NCI-H69 (cell line): ENCODE measurements around the gene MCF2L2.

Source experiments
- DNase-seq: peaks from one replicate; lab custom pipeline; 2025; lab: John Stamatoyannopoulos, UW

The MCF2L2 gene

GRCh38 chr3:183369627-183370026 lies 58.8 kb downstream of the MCF2L2 start:
- DNase-seq: no peak

GRCh38 chr3:183369117-183369516 lies 59.3 kb downstream of the MCF2L2 start:
- DNase-seq: no peak

DNA sequence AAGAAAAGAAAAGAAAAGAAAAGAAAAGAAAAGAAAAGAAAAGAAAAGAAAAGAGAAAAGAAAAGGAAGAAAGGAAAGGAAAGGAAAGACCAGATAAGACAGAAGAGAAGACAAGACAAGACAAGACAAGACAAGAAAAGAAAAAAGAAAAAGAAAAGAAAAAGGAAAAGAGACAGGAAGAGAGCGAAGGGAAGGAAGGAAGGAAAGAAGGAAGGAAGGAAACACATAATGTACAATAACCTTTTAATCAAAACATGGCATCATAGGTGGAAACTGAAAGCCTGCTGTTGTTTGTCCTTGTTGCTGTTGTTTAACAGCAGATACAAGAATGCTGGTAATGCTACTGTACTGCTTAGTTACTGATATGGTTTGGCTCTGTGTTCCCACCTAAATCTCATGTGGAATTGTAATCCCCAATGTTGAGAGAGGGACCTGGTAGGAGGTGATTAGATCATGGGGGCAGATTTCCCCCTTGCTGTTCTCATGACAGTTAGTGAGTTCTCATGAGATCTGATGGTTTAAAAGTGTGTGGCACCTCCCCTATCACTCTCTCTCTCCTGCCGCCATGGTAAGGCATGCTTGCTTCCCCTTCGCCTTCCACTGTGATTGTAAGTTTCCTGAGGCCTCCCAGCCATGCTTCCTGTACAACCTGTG lies 67.3 kb downstream of the MCF2L2 start:
- no peak for DNase-seq

- no peak for DNase-seq
Observed at GRCh38 chr3:183359036-183359435, 69.4 kb downstream of the MCF2L2 start.

GRCh38 chr3:183357564-183358079 lies 70.8 kb downstream of the MCF2L2 start:
- no peak for DNase-seq

GRCh38 chr3:183356920-183357319 lies 71.5 kb downstream of the MCF2L2 start:
- DNase-seq: no peak

GRCh38 chr3:183354874-183355273 lies 73.5 kb downstream of the MCF2L2 start:
- DNase-seq: no peak

DNA sequence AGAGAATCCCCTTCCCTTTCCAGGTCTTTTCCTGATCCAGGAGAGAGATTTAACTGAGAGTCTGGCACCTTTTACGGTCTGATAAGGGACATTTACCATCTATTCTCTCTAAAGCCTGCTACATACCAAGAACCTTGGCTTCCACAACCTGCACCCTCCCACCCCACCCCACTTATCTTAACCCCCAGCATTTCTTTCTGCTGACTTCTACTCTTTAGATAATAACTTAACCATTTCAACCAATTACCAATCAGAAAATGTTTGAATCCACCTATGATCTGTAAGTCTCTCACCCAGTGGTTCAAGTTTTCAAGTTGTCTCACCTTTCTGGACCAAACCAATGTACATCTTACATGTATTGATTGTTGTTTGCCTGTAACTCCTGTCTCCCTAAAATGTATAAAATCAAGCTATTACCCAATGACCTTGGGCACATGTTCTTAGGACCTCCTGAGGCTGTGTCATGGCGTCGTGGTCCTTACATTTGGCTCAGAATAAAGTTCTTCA lies 74.0 kb downstream of the MCF2L2 start:
- DNase-seq: no peak

GRCh38 chr3:183353421-183353820 lies 75.0 kb downstream of the MCF2L2 start:
- no peak for DNase-seq

DNA sequence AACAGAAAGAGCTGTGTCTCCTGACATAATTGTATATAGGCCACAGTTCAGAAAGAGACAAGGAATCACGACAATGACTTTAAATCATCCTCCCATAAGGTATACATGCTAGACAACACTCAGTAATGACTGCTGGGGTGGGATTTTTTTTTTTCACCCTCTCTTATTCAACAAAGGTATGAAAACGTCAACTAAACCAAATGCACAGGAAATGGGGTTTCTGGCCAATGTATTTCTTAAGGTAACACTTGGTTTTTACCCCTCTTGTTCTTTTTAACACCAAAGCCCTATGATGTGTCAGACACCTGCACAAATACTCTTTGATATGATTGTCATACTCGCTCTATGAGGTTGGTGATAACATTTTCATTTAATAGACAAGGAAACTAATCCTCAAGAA lies 78.3 kb downstream of the MCF2L2 start:
- DNase-seq: no peak

DNA sequence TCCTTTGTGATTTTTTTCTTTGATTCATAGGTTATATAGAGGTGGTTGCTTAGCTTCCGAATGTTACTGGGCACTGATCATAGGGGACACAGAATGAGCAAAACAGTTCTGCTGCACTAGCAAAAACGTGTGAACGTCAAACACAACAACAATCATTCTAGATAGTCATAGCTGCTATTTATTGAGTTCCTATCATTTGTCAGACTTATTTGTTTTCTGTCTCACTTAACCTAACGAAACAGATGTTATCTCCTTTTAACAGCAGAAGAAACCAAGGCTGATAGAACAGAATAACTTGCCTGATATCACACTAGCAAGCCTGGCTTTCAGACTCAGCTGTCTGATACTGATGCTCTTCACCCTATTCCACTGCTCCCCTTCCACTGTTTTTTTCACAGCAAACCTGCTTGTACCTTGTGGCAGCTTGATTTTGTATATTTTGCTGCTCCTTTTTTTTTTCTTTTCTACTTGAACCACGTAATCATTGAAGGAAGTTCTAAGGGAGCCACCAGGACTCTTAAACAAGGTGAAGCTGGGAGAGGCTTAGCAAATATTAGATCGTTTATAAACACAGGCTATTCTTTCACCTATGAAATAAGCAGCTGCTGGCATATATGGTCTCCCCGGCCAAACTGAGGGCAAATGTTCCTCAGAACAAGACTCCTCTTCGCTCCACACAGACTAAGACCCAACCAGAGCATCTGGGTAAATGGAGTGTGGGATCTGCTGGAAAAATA lies 78.8 kb downstream of the MCF2L2 start:
- DNase-seq: peak; percentile 15

GRCh38 chr3:183342824-183343223 lies 85.6 kb downstream of the MCF2L2 start:
- DNase-seq: no peak

DNA sequence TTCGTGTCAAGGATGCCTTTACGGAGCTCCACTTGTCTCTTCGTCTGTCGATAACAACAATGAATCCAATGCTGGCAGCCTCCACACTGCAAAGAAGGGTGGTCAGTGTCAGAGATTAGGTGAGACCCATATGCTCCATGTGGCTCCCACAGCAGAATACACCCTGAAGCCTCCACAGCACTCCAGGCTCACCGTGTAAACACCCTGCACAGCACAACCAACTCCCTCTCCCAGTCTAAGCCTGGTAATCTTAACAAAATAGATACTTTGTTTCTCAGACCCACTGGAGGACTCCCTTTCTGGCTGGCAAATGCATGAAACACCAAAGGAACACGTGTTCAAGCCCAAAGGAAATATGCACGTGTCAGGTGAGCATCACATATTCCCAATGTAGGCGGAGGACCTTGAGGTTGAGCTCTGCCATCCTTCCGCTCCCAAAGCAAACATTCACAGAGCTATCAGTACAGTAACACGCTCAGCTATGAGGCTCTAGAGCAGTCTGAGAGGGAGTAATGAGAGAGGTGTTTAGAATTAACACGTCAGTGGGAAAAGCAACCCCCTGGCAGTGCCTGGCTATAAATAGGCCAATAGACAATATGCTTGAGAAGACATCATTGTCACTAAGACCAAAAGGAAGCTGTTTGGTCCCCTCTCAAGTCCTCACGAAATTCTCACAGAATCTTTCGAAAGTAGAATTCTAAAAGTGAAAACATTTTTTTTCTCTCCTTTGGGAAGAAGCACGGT lies 86.7 kb downstream of the MCF2L2 start:
- no peak for DNase-seq

DNA sequence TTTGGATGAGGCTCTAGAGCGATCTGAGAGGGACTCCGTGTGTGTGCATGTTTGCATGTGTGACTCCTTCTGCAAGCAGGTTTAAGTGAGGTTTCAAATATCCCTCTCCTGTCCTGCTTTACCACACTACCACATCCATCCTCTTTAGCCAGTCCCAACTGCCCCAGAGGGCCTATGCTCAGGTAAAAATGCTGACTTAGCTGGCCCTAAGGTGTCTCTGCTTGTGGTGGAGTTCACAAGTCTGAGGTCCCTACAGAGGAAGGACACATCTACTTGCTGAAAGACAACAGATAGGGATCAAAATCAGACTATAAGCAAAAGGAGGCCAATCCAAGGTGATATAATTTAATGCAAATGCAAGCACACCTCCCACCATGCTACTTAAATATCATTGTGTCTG lies 88.2 kb downstream of the MCF2L2 start:
- no peak for DNase-seq

DNA sequence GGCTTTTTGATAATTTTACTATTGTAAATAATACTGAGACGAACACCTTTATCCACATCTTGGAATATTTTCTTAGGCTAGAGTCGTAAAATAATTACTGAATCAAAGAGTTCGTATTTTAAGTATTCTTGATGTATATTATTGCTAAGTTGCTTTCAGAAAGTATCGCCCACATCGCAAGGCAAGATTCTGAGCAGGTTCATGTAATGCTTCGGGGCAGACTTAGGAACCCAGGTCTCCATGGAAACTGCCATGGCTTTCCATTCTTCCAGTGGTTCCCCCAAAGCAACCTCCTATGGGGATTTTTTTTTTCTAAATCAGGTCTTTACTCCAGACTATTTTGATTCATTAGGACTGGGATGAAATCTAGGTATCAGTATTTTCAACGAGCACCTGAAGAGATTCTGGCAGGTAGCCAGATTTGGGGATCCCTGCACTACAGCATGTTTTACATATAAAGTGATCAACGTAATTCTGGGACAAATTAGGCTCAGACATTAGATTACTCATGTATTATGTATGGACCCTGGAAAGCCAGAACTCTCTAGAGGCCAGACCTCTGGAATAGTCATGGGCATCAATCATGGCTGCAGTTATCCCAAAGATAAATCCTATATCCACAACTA lies 88.8 kb downstream of the MCF2L2 start:
- peak; percentile 28 for DNase-seq

GRCh38 chr3:183338520-183338919 lies 89.9 kb downstream of the MCF2L2 start:
- DNase-seq: no peak

DNA sequence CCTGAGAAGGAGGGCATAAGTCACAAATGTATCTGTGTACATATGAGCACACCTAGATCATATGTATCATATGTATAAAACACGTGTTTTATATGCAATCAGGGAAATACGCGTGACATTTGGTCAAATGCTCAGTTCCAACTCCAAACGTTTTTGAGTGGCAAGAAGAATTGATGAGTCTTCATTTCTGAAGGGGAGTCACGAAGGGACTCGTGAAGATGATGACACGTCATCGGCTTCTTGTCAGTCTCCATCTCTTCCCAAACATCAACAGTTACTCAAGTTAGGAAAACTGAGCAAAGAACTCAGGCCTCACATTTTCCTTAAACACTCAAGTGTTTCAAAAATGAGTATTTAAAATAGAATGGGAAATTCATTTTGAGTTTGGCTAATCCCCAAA lies 95.9 kb downstream of the MCF2L2 start:
- no peak for DNase-seq

GRCh38 chr3:183331498-183331897 lies 96.9 kb downstream of the MCF2L2 start:
- DNase-seq: no peak

DNA sequence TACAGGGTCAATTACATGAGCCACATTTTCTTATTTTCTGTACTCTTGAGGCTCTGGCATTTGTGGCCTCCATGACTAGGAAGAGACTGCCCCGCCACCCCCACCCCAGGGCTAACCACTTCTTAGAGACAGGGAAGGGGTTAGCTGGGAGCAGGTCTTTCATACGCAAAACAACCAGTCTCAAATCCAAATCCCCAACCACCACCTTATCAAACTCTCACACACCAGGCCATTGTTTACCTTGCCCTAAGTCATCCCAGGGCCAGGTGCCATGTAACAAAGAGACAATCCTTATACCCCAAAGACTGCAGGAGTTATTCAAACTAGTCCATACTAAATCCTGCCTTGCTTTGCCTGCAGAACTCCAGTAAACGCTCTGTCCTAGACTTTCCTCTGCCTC lies 97.5 kb downstream of the MCF2L2 start:
- no peak for DNase-seq

- DNase-seq: no peak
Observed at GRCh38 chr3:183329543-183329942, 98.9 kb downstream of the MCF2L2 start.

DNA sequence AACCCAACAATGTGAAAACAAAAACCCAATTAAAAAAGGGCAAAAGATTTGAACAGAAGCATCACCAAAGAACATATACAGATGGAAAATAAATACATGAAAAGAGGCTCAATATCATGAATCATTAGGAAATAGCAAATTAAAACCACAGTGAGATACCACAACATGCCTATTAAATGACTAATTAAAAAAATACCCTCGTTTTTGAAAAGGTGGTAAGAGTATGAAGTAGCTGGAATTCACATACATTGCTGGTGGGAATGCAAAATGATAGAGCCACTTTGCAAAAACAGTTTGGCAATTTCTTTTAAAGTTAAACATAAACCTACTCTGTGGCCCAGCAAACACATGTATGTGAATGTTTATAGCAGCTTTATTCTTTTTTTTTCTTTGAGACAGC lies 99.6 kb downstream of the MCF2L2 start:
- DNase-seq: no peak

GRCh38 chr3:183328164-183328563 lies 100.3 kb downstream of the MCF2L2 start:
- no peak for DNase-seq
